IMR-90 (cell line): ENCODE measurements around the gene FAM193B. TPM values are rescaled to one million over a fixed set of nuclear protein-coding genes. Genes with fewer than 3 reads are reported as not detected.

ENCODE experiments used
- ATAC-seq: fragments of 200-7000 bp; cut with Tn5 transposase; 2 replicates; pipeline ENCODE4 v1.9.1; 2020; ENCODE audit warnings: low read depth, mild to moderate bottlenecking, moderate library complexity
- BruUV-seq: library from RNA; stranded (reverse); fragments of 400-500 nt; replicated peaks from 2 replicates; lab custom pipeline; 2021; lab: Mats Ljungman, UMichigan
- CTCF ChIA-PET: fragments of 300-600 bp; formaldehyde crosslinking; extraction: SDS; loops from one replicate; lab custom pipeline; 2021; ENCODE audit warnings: antibody characterized with exemption; lab: Yijun Ruan, JAX
- POLR2A ChIA-PET: fragments of 300-600 bp; sonication (Branson Sonifier 250); formaldehyde crosslinking; loops from one replicate; lab custom pipeline; 2022; ENCODE audit warnings: antibody characterized with exemption; ENCODE audit not compliant: unreplicated experiment; lab: Charles Lee
- DNase-seq: peaks from one replicate; pipeline ENCODE4 v3.0.0; 2013
- H2AFZ ChIP-seq: replicated peaks from 2 replicates; pipeline ENCODE3; 2013; ENCODE audit warnings: low read length, mild to moderate bottlenecking; ENCODE audit not compliant: poor library complexity
- H2AK5ac ChIP-seq: 2 replicates; pipeline ENCODE4 v1.6.1; 2013; ENCODE audit warnings: low read depth, low read length, inconsistent platforms
- H2AK9ac ChIP-seq: replicated peaks from 2 replicates; pipeline ENCODE3; 2013; ENCODE audit warnings: mild to moderate bottlenecking, low read depth, low read length, moderate library complexity; ENCODE audit not compliant: poor library complexity
- H2BK120ac ChIP-seq: 2 replicates; pipeline ENCODE4 v1.6.1; 2013; ENCODE audit warnings: low read depth, low read length, inconsistent platforms
- H2BK15ac ChIP-seq: 3 replicates; pipeline ENCODE4 v1.6.1; 2013; ENCODE audit warnings: low read depth, low read length, inconsistent platforms
- H2BK20ac ChIP-seq: 2 replicates; pipeline ENCODE4 v1.6.1; 2013; ENCODE audit warnings: low read depth, mild to moderate bottlenecking, inconsistent platforms, low read length, moderate library complexity
- H2BK5ac ChIP-seq: 2 replicates; pipeline ENCODE4 v1.6.1; 2013; ENCODE audit warnings: mild to moderate bottlenecking, low read depth, low read length, inconsistent platforms; ENCODE audit not compliant: poor library complexity, severe bottlenecking
- H3K14ac ChIP-seq: replicated peaks from 2 replicates; pipeline ENCODE4 v1.6.1; 2013; ENCODE audit warnings: low read depth, low read length, inconsistent platforms
- H3K18ac ChIP-seq: 2 replicates; pipeline ENCODE4 v1.6.1; 2013; ENCODE audit warnings: low read depth, low read length, control low read depth
- H3K23ac ChIP-seq: 2 replicates; pipeline ENCODE4 v1.6.1; 2013; ENCODE audit warnings: low read depth, low read length, inconsistent platforms
- H3K27ac ChIP-seq: 2 replicates; pipeline ENCODE4 v1.5.1; 2013; ENCODE audit warnings: mild to moderate bottlenecking, control low read depth, low read length; ENCODE audit not compliant: insufficient read depth
- H3K27me3 ChIP-seq: 2 replicates; pipeline ENCODE4 v1.6.1; 2013; ENCODE audit warnings: low read length; ENCODE audit not compliant: control insufficient read depth, insufficient read depth
- H3K36me3 ChIP-seq: 2 replicates; pipeline ENCODE4 v1.6.1; 2013; ENCODE audit warnings: low read length, mixed read lengths; ENCODE audit not compliant: control insufficient read depth, insufficient read depth
- H3K4ac ChIP-seq: 2 replicates; pipeline ENCODE4 v1.6.1; 2013; ENCODE audit warnings: low read depth, low read length, inconsistent platforms
- H3K4me1 ChIP-seq: 2 replicates; pipeline ENCODE4 v1.6.1; 2013; ENCODE audit warnings: low read length, mixed read lengths; ENCODE audit not compliant: control insufficient read depth, insufficient read depth
- H3K4me2 ChIP-seq: 2 replicates; pipeline ENCODE4 v1.6.1; 2013; ENCODE audit warnings: low read depth, mild to moderate bottlenecking, control low read depth, low read length, moderate library complexity
- H3K4me3 ChIP-seq: 2 replicates; pipeline ENCODE4 v1.5.1; 2013; ENCODE audit warnings: low read depth, mild to moderate bottlenecking, control low read depth, low read length, moderate library complexity; ENCODE audit not compliant: insufficient read depth
- H3K56ac ChIP-seq: 2 replicates; pipeline ENCODE4 v1.6.1; 2013; ENCODE audit warnings: low read length, inconsistent platforms; ENCODE audit not compliant: insufficient read depth; ENCODE audit errors: extremely low read depth
- H3K79me1 ChIP-seq, 2 experiments: 2 replicates each; pipeline ENCODE4 v1.6.1; 2013; ENCODE audit warnings: low read length in 2 of 2, inconsistent platforms in 1 of 2, low read depth in 1 of 2
- H3K9ac ChIP-seq: 2 replicates; pipeline ENCODE4 v1.6.1; 2013; ENCODE audit warnings: low read depth, low read length, control low read depth
- H3K9me1 ChIP-seq: 2 replicates; pipeline ENCODE4 v1.6.1; 2013; ENCODE audit warnings: low read length, inconsistent platforms; ENCODE audit not compliant: insufficient read depth
- H3K9me3 ChIP-seq: 2 replicates; pipeline ENCODE4 v1.6.1; 2013; ENCODE audit warnings: low read length; ENCODE audit not compliant: control insufficient read depth, insufficient read depth
- H4K20me1 ChIP-seq: 2 replicates; pipeline ENCODE4 v1.6.1; 2013; ENCODE audit warnings: low read length, inconsistent platforms; ENCODE audit not compliant: insufficient read depth
- H4K5ac ChIP-seq: 2 replicates; pipeline ENCODE4 v1.6.1; 2013; ENCODE audit warnings: mild to moderate bottlenecking, low read depth, low read length, control low read depth
- H4K8ac ChIP-seq, 2 experiments: 2 replicates each; pipeline ENCODE4 v1.6.1; 2013; ENCODE audit warnings: low read depth in 2 of 2, low read length in 2 of 2, control low read depth in 1 of 2, inconsistent platforms in 1 of 2
- H4K91ac ChIP-seq: 2 replicates; pipeline ENCODE4 v1.6.1; 2013; ENCODE audit warnings: low read depth, low read length, inconsistent platforms; ENCODE audit not compliant: insufficient read depth
- BHLHE40 ChIP-seq: fragments of 150-350 bp; IDR thresholded peaks from 2 replicates; pipeline ENCODE4 v1.6.1; 2016; ENCODE audit warnings: mild to moderate bottlenecking, low read depth, low read length
- CEBPB ChIP-seq: IDR thresholded peaks from 2 replicates; pipeline ENCODE4 v1.6.1; 2012; ENCODE audit warnings: low read depth, low read length, improper control_type of control experiment
- CHD1 ChIP-seq: IDR thresholded peaks from 2 replicates; pipeline ENCODE4 v1.6.1; 2012; ENCODE audit warnings: low read depth, low read length, improper control_type of control experiment
- FOS ChIP-seq: fragments of 150-350 bp; IDR thresholded peaks from 2 replicates; pipeline ENCODE4 v1.6.1; 2016; ENCODE audit warnings: low read depth, low read length
- MAFK ChIP-seq: IDR thresholded peaks from 2 replicates; pipeline ENCODE4 v1.6.1; 2012; ENCODE audit warnings: low read depth, low read length, improper control_type of control experiment
- MAZ ChIP-seq: IDR thresholded peaks from 2 replicates; pipeline ENCODE4 v1.6.1; 2012; ENCODE audit warnings: low read depth, mild to moderate bottlenecking, low read length, improper control_type of control experiment, moderate library complexity, borderline replicate concordance
- MXI1 ChIP-seq: IDR thresholded peaks from 2 replicates; pipeline ENCODE4 v1.6.1; 2012; ENCODE audit warnings: low read depth, mild to moderate bottlenecking, low read length, moderate library complexity, borderline replicate concordance
- NFE2L2 ChIP-seq: fragments of 150-350 bp; IDR thresholded peaks from 2 replicates; pipeline ENCODE4 v1.6.1; 2016; ENCODE audit warnings: low read depth, mild to moderate bottlenecking, low read length
- POLR2A ChIP-seq: IDR thresholded peaks from 2 replicates; pipeline ENCODE4 v1.6.1; 2012; ENCODE audit warnings: mild to moderate bottlenecking, low read depth, low read length
- RAD21 ChIP-seq: IDR thresholded peaks from 2 replicates; pipeline ENCODE4 v1.6.1; 2012; ENCODE audit warnings: low read length, improper control_type of control experiment
- RCOR1 ChIP-seq: IDR thresholded peaks from 2 replicates; pipeline ENCODE4 v1.6.1; 2012; ENCODE audit warnings: mild to moderate bottlenecking, low read length, improper control_type of control experiment; ENCODE audit not compliant: insufficient replicate concordance
- RFX5 ChIP-seq: IDR thresholded peaks from 2 replicates; pipeline ENCODE4 v1.8.0; 2012; ENCODE audit warnings: low read depth, mild to moderate bottlenecking, low read length, moderate library complexity
- SMC3 ChIP-seq: fragments of 150-350 bp; IDR thresholded peaks from 2 replicates; pipeline ENCODE4 v1.6.1; 2016; ENCODE audit warnings: low read depth, mild to moderate bottlenecking, antibody characterized with exemption, low read length, moderate library complexity
- WGBS, 2 experiments: methylation state at CpG; one replicate each; pipeline versions ENCODE4 v1.1.5 to v1.1.7; 2013; ENCODE audit warnings: missing lambda C conversion rate in 2 of 2; ENCODE audit not compliant: insufficient read length in 1 of 2; ENCODE audit errors: extremely low coverage in 2 of 2; 5-methylcytosine and 5-hydroxymethylcytosine counted together
- dilution Hi-C: fragments of 300-500 bp; cut with HindIII; formaldehyde crosslinking; loops from one replicate; pipeline ENCODE4 v1.14.3; 2018; ENCODE audit warnings: low sequenced_read_pairs; ENCODE audit not compliant: unreplicated experiment
- in situ Hi-C: fragments of 300-500 bp; cut with MboI; formaldehyde crosslinking; loops from 3 replicates; pipeline ENCODE4 v1.14.3; 2019; ENCODE audit warnings: low sequenced_read_pairs, inconsistent platforms, mixed read lengths
- intact Hi-C: fragments of 100-400 bp; cut with micrococcal nuclease; formaldehyde crosslinking; loops from 2 replicates; pipeline ENCODE4 v1.10.0; 2022
- polyA plus RNA-seq, 3 experiments: library from polyadenylated mRNA; depleted of rRNA; stranded (reverse); fragments of >200 nt; gene quantifications; 2 replicates each; pipeline ENCODE4 v1.2.3, GENCODE V29; 2012; ENCODE audit warnings: low replicate concordance in 1 of 3
- total RNA-seq: library from RNA; depleted of rRNA; stranded (reverse); fragments of >200 nt; gene quantifications from 2 replicates; pipeline ENCODE4 v1.2.3, GENCODE V29; 2012
- TF ChIP-seq, protein P1 (sequence below): conservative IDR thresholded peaks from 2 replicates; pipeline ENCODE4 v1.5.1; 2012; ENCODE audit warnings: mild to moderate bottlenecking, low read depth, low read length, improper control_type of control experiment
- TF ChIP-seq, protein P2 (sequence below): fragments of 150-350 bp; IDR thresholded peaks from 2 replicates; pipeline ENCODE4 v1.6.1; 2016; ENCODE audit warnings: low read depth, mild to moderate bottlenecking, low read length, moderate library complexity, borderline replicate concordance
- TF ChIP-seq, protein P3 (sequence below): fragments of 150-350 bp; IDR thresholded peaks from 2 replicates; pipeline ENCODE4 v1.6.1; 2017; ENCODE audit warnings: mild to moderate bottlenecking, antibody characterized with exemption, low read length, low read depth

The FAM193B gene
- total and polyA plus RNA-seq, 2 of the 4 experiments (the other 2 are of a cell fraction): 9.5 to 52.2 TPM

DNA sequence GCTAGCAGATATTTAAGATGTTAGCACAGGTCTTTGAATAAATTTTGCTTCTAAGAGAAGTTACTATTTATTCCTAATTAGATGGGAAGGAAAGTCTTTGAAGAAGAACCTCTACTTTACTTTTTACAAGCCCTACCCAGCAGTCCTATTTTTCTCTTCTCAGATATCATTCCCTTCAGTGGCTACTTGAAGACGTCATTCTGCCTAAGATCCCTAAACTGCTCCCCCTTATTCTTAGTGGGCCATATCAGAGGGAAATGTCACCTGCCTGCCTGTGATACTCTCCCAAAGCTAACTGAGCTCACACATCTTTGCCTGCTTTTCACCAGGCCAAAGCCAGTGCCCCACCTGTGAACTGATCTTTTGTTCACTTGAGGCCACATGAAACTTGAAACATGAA lies 21.1 kb upstream of the FAM193B start:
- Histone ChIP-seq H3K4me2 (no peak overlapping the region), H3K9me1 (no peaks in the 10 kb centered on the region), H2BK120ac (no peak overlapping the region), H4K8ac (no peak overlapping the region), H2BK15ac (no peak overlapping the region), H2AFZ (no peak overlapping the region), H4K91ac (no peak overlapping the region), H2AK5ac (no peak overlapping the region), H2BK20ac (no peak overlapping the region), H2BK5ac (no peak overlapping the region), H3K4ac (no peak overlapping the region), H3K56ac (no peak overlapping the region), H2AK9ac (no peak overlapping the region), H3K27me3 (peaks cover 13% of the 10 kb centered on the region), H3K36me3 (no peaks in the 10 kb centered on the region), H3K14ac (no peak overlapping the region), H3K18ac (no peak overlapping the region), H4K5ac (no peak overlapping the region), H4K20me1 (no peaks in the 10 kb centered on the region), H3K79me1 (no peaks in the 10 kb centered on the region), H3K9me3 (no peaks in the 10 kb centered on the region), H3K9ac (no peak overlapping the region), H3K27ac (no peak overlapping the region), H3K4me1 (no peaks in the 10 kb centered on the region), H3K4me3 (no peak overlapping the region), H3K23ac (no peak overlapping the region)
- no TSS peak for BruUV-seq
- dilution Hi-C loops: no loop called here
- POLR2A ChIA-PET: no interaction called here
- intact Hi-C loops: no loop called here
- DNase-seq: no peak
- ATAC-seq: no peak
- CTCF ChIA-PET: no interaction called here
- no peak for TF ChIP-seq MAZ
- no peak for TF ChIP-seq CEBPB
- TF ChIP-seq FOS: no peak
- no peak for TF ChIP-seq POLR2A
- TF ChIP-seq, protein P1, sequence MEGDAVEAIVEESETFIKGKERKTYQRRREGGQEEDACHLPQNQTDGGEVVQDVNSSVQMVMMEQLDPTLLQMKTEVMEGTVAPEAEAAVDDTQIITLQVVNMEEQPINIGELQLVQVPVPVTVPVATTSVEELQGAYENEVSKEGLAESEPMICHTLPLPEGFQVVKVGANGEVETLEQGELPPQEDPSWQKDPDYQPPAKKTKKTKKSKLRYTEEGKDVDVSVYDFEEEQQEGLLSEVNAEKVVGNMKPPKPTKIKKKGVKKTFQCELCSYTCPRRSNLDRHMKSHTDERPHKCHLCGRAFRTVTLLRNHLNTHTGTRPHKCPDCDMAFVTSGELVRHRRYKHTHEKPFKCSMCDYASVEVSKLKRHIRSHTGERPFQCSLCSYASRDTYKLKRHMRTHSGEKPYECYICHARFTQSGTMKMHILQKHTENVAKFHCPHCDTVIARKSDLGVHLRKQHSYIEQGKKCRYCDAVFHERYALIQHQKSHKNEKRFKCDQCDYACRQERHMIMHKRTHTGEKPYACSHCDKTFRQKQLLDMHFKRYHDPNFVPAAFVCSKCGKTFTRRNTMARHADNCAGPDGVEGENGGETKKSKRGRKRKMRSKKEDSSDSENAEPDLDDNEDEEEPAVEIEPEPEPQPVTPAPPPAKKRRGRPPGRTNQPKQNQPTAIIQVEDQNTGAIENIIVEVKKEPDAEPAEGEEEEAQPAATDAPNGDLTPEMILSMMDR: no peak
- TF ChIP-seq SMC3: no peak
- no peak for TF ChIP-seq NFE2L2
- TF ChIP-seq RAD21: no peak
- TF ChIP-seq CHD1: no peak
- TF ChIP-seq, protein P2, sequence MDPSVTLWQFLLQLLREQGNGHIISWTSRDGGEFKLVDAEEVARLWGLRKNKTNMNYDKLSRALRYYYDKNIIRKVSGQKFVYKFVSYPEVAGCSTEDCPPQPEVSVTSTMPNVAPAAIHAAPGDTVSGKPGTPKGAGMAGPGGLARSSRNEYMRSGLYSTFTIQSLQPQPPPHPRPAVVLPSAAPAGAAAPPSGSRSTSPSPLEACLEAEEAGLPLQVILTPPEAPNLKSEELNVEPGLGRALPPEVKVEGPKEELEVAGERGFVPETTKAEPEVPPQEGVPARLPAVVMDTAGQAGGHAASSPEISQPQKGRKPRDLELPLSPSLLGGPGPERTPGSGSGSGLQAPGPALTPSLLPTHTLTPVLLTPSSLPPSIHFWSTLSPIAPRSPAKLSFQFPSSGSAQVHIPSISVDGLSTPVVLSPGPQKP: no peak
- TF ChIP-seq MXI1: no peak
- no peak for TF ChIP-seq RFX5
- TF ChIP-seq BHLHE40: no peak
- TF ChIP-seq MAFK: no peak
- TF ChIP-seq RCOR1: no peak
- TF ChIP-seq, protein P3, sequence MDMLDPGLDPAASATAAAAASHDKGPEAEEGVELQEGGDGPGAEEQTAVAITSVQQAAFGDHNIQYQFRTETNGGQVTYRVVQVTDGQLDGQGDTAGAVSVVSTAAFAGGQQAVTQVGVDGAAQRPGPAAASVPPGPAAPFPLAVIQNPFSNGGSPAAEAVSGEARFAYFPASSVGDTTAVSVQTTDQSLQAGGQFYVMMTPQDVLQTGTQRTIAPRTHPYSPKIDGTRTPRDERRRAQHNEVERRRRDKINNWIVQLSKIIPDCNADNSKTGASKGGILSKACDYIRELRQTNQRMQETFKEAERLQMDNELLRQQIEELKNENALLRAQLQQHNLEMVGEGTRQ: no peak
- in situ Hi-C loops: no loop called here
- WGBS, 2 experiments: 67% methylated on average over 1 of the region's 1 CpG; no CpG with 5 or more reads in 1 of the 2 experiments
